ENCODE results near the gene PTPRN. TPM values are rescaled to one million over a fixed set of nuclear protein-coding genes. Genes with fewer than 3 reads are reported as not detected.

PTPRN gene
- total and polyA plus RNA-seq, 9 of the 15 experiments (the other 6 are each of a cell fraction or from before 2014, with no cell fraction given), result 0.15 to 2.4 (median 0.43) TPM; not detected in 1

- peak in 1 of 3 experiments; percentile 30 for TF ChIP-seq YY1 (IDR thresholded peaks at IDR 0.05; ENCODE audit: borderline replicate concordance in 1 of 3, control insufficient read depth in 1 of 3, extremely low read depth in 1 of 3, insufficient read depth in 3 of 3, insufficient read length in 1 of 3, insufficient replicate concordance in 2 of 3, low read depth in 1 of 3, low read length in 2 of 3)
- no peak for TF ChIP-seq JUNB (CRISPR knock-in tag; conservative IDR thresholded peaks at IDR 0.05)
- TF ChIP-seq, protein P1, sequence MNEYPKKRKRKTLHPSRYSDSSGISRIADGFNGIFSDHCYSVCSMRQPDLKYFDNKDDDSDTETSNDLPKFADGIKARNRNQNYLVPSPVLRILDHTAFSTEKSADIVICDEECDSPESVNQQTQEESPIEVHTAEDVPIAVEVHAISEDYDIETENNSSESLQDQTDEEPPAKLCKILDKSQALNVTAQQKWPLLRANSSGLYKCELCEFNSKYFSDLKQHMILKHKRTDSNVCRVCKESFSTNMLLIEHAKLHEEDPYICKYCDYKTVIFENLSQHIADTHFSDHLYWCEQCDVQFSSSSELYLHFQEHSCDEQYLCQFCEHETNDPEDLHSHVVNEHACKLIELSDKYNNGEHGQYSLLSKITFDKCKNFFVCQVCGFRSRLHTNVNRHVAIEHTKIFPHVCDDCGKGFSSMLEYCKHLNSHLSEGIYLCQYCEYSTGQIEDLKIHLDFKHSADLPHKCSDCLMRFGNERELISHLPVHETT (CRISPR knock-in tag; conservative IDR thresholded peaks at IDR 0.05 in 1 of 2, IDR thresholded peaks at IDR 0.05 in 1 of 2), result no peak
- TF ChIP-seq HDAC1 (IDR thresholded peaks at IDR 0.05), result no peak
- TF ChIP-seq HCFC1 (IDR thresholded peaks at IDR 0.05; ENCODE audit: low read depth, low read length), result peak; percentile 23; the same call in 1 of the 2 replicates
- no peak for TF ChIP-seq ARHGAP35 (IDR thresholded peaks at IDR 0.05; ENCODE audit: partially characterized antibody)
- no peak for TF ChIP-seq TBL1XR1 (IDR thresholded peaks at IDR 0.05; ENCODE audit: low read length in 2 of 2)
- no peak for TF ChIP-seq SMARCC2 (IDR thresholded peaks at IDR 0.05; ENCODE audit: low read depth)
- TF ChIP-seq ELF1 (tag; IDR thresholded peaks at IDR 0.05), result no peak
- TF ChIP-seq ILK (tag; IDR thresholded peaks at IDR 0.05; ENCODE audit: borderline replicate concordance, low read depth), result no peak
- TF ChIP-seq ZBTB12 (CRISPR knock-in tag; IDR thresholded peaks at IDR 0.05), result no peak
- TF ChIP-seq CXXC5 (CRISPR knock-in tag; IDR thresholded peaks at IDR 0.05), result no peak
- peak; percentile 36; the same call in 1 of the 2 replicates for TF ChIP-seq CREM (IDR thresholded peaks at IDR 0.05; ENCODE audit: low read depth)
- TF ChIP-seq, protein P2, sequence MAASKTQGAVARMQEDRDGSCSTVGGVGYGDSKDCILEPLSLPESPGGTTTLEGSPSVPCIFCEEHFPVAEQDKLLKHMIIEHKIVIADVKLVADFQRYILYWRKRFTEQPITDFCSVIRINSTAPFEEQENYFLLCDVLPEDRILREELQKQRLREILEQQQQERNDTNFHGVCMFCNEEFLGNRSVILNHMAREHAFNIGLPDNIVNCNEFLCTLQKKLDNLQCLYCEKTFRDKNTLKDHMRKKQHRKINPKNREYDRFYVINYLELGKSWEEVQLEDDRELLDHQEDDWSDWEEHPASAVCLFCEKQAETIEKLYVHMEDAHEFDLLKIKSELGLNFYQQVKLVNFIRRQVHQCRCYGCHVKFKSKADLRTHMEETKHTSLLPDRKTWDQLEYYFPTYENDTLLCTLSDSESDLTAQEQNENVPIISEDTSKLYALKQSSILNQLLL (CRISPR knock-in tag; IDR thresholded peaks at IDR 0.05; ENCODE audit: borderline replicate concordance), result no peak
- no peak for TF ChIP-seq ZNF57 (CRISPR knock-in tag; IDR thresholded peaks at IDR 0.05)
- TF ChIP-seq IRF9 (tag; IDR thresholded peaks at IDR 0.05), result no peak
- no peak for TF ChIP-seq ZNF583 (CRISPR knock-in tag; IDR thresholded peaks at IDR 0.05)
Observed at GRCh38 chr2:219298759-219299371, 10.3 kb downstream of the PTPRN start (continued).
